KBM-7 (cell line): ENCODE results near the gene PHYKPL.

ENCODE experiments used
- DNase-seq: peaks from one replicate; pipeline ENCODE4 v3.0.0-alpha.2; 2015
- in situ Hi-C: fragments of 300-500 bp; cut with MboI; formaldehyde crosslinking; loops from 2 replicates; pipeline ENCODE4 v1.14.3; 2020; ENCODE audit warnings: low sequenced_read_pairs, low pct_unique_long_range_greater_than_20kb, mixed read lengths

PHYKPL gene

DNA sequence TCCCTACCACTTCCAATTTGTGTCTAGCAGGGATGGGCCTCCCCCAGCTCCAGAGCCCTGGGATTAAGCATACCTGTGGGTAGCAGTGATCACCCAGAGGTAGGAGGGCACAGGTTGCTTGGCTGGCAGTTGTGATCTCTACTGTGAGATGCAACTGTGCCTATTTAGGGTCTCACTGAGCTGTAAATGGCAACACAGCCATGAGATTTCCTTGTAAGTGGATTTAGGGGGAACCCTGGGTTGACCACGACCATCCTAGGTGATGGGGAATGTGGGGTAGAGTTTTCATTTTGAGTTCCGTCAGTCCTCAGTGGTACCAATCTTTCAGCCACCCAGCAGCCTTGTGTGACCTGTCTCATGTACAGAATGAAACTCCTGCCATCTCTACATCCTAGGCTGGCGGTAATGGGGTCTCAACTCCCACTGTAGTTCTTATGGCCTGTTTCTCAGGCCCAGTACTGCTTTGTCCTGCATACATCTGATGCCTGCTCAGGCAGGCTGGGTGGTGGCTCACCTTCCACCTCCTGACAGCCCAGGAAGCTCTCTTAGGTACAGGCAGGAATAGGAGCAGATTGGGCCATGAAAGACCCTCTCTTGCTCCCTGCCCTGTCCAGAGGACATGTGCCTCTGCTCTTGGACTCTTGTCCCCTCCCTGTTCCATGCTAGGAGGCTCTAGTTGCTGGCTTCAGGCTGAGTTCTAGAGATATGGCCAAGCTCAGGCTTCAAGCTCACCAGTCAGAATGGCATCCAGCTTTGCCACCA, 20.2 kb downstream of the PHYKPL start:
- no peak for DNase-seq
- in situ Hi-C loops, result no loop called here

DNA sequence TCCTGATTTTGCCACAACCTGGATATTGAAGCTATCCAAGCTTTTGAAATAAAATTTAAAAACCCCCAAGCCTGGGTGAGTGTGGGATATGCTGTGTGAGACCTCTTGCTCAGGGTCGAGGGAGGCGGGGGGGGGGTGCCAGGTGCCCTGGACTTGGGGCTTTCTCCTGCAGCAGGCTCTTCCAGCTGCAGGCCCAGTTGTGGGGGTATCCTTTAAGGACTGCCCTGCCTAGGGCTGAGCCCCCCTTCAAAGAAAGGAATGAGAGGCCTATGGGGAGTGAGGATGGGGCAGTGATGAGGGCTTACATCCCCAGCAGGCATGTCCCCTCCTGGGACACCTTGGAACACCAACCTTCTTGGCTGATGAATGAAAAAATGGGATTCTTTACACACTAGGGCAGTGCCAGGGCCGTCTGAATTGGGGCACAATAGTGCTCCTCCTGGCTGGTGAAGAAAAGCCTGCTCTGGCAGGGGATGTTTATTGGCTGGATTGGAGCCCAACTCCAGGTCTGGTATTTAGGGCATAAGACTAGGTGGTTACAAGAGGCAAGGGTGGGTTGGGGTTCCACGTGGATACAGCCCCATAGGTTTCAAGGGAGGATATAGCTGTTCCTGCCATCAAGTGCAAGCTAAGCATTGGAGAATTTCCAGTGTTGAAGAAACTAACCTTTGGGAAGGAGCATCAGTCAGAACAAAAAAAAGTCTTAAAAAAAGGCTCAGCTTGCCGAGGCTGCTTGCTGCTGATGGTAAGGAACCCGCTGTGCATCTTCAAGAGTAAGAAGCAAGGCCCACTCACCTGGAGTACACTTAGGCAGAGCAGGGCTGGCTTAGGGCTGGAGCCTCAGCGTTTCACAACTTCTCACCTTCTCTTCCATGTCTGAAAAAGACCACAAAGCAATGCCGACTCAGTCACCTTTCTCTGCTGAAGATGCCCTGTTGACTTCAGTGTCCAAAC, 21.2 kb downstream of the PHYKPL start:
- no peak for DNase-seq
- in situ Hi-C loops, result no loop called here

DNA sequence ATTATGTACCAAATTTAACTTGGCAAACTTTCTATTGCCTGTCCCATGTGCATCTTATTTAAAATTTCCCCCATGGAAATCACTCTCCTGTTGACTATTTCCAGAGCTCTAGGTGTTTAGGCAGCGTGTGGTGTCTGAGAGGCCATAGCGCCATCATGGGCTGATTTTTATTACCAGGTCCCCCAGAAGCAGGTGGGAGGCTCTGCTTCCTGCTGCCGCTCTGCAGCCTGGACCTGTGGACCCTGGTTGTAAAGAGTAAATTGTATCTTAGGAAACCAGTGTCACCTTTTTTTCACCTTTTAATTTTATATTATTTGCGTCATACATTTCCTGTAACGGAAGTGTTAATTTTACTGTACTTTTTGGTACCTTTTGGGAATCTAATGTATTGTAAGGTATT, 21.9 kb downstream of the PHYKPL start:
- in situ Hi-C loops, result no loop called here
- no peak for DNase-seq

DNA sequence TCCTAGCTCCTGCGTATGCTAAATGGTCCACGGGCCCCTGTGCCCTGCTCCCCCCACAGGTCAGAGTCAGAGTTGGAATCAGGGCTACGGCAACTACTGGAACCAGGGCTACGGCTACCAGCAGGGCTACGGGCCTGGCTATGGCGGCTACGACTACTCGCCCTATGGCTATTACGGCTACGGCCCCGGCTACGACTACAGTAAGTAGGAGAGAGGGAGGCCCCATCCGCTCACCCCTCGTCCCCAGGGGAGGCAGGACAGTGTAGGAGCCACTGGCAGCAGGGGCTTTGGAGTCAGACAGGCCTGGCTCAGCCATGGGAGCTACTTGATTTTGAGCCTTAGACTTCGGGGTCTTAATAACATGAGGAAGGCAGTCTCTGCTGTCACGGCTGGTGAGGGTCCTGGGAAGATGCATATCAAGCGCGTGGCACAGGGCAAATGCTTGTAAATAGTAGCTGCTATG, 22.5 kb downstream of the PHYKPL start:
- no peak for DNase-seq
- in situ Hi-C loops, result no loop called here

DNA sequence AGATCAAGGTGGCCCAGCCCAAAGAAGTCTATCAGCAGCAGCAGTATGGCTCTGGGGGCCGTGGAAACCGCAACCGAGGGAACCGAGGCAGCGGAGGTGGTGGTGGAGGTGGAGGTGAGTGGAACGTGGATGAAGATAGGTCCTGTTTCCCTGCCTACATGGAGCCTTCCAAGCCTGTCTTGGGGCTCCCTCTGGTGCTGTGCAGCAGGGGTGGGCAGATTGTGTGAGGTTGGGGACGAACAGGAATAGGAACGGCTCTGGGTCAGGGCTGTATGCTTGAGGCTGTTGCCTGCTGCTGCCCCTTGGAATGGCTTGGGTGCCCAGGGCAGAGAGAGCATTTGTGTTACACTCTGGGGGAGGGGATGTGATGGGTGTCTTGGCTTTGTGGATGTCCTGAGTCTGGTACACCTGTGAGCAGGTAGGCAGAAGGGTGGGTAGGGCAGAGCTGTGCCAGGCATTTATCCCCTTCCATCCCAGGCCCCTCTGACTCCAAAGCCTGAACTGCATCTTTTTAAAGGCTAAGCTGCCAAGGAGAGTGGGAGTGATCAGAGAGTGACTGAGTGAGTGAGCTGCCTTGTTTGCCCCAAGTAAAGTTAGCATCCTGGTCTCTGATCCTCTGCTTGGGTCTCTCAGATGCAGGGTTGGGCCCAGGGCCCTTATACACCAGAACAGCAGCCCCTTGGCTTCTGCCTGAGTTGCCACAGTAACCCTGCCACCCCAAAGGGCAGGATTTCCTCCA, 23.1 kb downstream of the PHYKPL start:
- DNase-seq, result no peak
- in situ Hi-C loops, result no loop called here

DNA sequence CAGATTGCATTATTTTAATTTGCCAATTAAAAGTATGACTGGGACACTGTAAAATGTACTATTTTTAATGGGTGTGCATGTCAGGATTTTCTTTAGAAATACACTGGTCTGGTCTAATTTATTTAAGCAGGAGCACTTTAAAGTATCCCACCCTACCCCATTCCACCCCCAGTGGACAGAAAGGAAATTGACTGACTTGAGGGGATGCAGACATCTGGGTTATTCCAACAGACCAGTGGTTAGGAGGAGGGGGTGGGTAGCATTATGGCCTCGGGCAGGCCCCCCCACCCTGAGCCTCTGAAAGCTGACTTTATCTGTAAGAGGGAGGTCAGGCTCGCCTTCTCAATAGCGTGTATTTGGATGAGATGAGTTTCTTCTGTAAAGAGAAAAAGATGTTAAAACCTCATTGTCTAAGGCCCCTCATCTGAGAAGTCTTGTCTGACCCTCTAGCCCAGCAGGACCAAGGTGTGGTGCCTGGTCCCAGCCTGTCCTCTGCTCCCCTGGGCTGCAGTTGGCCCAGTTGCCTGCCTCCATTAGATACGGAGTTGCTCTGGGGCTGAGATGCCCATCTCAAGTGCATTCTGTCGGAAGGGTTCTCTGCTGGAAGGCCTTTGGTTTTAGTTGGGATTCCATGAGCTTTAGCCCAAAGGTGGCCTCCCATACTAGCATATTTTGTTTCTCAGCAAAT, 23.9 kb downstream of the PHYKPL start:
- DNase-seq, result no peak
- in situ Hi-C loops, result no loop called here

DNA sequence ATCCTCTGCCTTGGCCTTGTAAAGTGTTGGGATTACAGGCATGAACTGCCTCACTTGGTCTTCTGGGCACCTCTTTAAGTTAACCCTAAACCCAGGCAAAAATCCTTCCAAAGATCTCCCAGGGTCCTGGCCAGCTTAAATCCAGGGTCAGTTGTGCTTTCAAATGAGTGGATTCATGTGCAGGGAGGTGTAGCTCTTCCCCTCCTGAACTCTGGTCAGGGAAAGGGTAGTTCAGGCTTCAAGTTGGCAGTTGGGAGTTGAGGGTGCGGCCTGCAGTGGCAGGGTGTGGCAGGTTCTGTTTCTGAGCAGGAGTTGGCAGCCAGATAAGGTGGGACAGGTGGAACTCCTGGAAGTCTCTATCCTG, 24.7 kb downstream of the PHYKPL start:
- in situ Hi-C loops, result no loop called here
- DNase-seq, result no peak

DNA sequence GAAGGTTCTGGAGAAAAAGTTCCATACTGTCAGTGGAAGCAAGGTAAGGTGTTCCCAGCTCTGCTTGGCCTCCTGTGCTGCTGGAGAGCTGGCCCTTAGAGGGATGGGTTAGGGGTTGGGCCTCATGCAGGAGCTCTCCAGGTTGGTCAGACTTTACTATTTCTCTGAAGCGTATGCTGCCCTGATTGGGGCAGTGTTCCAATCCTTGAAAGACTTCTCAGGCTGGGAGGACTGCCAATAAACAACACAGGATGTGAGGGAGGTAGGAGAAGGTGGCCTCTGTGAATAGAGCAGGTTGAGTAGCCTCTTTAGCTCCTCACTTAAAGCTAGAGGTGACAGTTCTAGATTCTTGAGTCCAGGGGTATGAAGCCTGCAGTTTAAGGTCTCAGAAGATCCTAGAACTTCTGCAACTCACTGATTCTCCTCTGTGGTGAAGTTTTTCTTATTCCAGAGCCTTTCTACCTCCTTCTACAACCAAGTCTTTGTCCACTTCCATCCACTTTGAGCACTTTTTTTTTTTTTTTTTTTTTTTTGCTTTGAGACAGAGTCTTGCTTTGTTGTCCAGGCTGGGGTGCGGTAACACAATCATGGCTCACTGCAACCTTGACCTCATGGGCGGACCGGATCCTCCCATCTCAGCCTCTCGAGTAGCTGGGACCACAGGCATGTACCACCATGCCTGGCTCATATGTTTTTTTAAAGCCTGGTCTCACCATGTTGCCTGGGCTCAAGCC, 25.3 kb downstream of the PHYKPL start:
- in situ Hi-C loops, result no loop called here
- no peak for DNase-seq

DNA sequence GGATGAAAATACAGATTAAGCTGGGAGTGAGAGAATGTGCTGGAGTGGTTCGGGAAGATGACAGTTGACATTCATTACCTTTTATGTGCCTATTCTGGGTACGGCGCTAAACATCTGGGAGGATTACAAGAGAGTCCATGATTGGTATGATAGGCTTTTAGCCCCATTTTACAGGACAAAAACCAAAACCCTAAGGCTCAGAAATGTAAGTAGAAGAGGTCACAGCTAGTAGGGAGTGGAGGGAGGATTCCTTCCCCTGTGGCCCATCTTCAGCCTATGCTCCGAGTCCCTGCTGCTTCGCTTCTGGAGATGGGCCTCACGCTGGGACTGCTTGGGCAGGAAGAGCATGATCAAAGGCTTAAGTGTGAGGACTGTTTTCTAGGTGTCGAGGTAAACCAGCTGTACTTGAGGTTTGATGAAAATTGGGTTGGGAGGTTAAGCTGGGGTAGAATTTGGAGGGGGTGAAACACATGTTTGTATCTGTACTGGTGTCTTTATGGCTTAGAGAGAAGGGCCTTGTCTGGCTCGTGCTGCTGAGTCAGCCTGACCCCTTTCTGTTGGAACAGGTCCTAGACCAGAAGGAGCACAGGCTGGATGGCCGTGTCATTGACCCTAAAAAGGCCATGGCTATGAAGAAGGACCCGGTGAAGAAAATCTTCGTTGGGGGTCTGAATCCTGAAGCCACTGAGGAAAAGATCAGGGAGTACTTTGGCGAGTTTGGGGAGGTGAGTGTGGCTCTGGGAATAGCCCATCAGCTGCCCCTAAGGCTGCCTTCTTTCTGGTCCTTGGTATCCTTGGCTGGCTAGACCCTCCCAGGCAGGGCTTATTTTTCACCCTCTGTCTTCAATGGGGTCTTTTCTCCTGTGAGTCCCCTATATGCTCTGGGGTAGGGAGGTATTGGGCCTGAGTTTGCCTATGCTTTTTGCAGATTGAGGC, 26.2 kb downstream of the PHYKPL start:
- in situ Hi-C loops, result no loop called here
- no peak for DNase-seq

DNA sequence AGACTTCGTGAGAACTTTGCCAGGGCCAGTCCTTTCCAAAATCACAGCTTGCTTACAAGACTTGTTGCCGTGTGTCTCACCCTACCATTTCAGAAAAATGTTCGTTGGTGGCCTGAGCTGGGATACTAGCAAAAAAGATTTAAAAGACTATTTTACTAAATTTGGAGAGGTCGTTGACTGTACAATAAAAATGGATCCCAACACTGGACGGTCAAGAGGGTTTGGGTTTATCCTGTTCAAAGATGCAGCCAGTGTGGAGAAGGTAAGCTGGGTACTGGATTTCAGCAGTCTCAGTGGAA, 26.9 kb downstream of the PHYKPL start:
- DNase-seq, result no peak
- in situ Hi-C loops, result no loop called here

DNA sequence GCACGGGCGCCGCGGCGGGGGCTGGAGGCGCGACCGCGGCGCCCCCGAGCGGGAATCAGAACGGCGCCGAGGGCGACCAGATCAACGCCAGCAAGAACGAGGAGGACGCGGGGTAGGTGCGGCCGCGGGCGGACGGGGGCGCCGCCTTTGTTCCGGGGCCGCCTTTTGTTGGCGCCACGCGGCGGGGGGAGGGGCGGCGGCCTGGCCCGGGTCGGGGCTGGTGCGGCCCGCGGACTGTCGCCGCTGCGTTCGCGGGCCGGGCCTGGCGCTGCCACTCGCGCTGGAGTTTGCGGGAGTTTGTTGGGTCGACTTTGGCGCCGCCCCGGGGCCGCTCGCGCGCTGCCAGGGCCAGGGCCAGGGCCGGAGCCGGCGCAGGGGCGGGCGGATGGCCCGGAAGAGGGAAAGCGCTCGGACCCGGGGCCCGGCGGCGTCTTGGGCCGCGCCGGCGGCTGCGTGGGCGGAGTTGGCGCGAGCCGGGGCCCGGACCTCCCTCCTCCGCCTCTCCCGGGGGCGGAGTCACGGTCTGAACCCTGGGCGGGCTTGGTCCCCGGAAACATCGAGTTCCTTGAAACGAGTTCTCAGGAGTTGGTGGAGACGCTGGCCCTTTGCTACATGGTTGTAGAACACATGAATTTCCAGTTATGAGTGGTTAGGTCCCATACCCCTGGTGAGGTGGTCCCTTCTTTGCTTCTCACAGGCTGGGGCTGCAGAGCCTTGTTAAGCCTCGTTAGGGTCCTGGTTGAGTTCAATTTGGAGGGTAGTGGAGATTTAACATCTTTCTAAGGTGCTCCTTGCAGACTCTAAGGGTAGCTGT, 27.5 kb downstream of the PHYKPL start:
- in situ Hi-C loops, result no loop called here
- peak; percentile 67 for DNase-seq

DNA sequence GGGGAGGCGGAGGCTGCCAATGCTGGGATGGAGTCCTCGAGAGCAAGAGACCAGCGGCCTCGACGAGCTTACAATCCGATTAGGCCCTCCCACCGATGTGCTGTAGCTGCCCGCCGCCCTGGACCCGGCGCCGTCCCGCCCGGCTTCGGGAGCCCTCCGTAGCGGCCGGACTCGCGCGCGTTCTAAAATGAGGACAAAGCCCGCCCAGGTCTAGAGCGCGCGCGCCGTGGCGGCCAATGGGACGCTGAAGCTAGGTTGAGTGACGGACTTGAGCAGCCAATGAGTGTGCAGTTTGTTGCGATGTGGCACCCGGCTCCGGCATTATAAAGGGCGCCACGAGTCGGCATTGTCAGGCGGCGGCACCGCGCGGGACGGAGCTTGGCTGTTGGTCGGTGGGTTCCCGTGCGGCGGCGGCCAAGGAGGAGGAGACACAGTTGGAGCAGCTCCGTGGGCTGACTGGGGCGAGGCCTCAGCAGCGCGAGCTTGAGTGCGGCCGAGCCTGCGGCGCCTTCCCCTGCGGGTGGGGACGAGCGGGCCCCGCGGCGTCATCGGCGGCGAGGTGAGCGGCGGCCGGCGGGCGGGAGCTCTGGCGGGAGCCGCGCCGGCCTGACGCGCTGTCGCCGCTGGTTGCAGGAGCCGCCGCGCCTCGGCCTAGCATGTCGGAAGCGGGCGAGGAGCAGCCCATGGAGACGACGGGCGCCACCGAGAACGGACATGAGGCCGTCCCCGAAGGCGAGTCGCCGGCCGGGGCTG, 28.2 kb downstream of the PHYKPL start, which contains the start of gene HNRNPAB:
Gene HNRNPAB (plus strand): TSS at position 352 of the 753 bp plus-strand sequence. CDS start 305 bp downstream, at position 657.
- peak; percentile 96 for DNase-seq
- in situ Hi-C loops, result no loop called here

DNA sequence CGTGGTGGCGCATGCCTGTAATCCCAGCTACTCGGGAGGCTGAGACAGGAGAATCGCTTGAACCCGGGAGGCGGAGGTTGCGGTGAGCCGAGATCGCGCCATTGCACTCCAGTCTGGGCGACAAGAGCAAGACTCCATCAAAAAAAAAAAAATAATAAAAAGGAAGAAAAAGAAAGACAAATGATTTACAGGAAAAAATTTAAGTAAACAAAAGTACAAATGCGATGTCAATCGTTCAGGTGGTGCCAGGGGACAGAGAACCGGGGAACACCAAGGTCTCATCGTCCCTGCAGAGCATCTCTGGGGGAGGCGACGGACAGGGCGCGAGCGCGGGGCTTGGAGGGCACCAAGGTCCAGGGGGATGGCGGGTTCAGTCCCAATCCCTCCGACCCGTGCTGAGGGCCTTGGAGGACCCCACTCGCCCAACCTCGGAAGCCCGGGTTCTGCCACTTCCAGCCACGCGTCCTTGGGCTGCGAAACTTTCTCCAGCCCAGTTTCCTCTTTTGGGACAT, 28.9 kb downstream of the PHYKPL start:
- in situ Hi-C loops, result no loop called here
- no peak for DNase-seq

DNA sequence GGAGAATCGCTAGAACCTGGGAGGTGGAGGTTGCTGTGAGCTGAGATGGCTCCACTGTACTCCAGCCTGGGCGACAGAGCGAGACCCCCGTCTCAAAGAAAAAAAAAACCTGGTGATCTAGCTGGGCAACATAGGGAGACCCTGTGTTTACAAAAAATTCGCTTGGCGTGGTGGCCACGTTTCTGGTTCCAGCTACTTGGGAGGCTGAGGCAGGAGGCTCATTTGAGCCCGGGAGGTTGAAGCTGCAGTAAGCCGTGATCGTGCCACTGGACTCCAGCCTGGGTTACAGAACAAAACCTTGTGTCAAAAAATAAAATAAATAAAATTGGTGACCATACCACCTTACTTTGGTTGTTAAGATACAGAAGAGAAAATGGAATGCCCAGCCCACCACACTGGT, 30.1 kb downstream of the PHYKPL start:
- in situ Hi-C loops, result no loop called here
- DNase-seq, result no peak

DNA sequence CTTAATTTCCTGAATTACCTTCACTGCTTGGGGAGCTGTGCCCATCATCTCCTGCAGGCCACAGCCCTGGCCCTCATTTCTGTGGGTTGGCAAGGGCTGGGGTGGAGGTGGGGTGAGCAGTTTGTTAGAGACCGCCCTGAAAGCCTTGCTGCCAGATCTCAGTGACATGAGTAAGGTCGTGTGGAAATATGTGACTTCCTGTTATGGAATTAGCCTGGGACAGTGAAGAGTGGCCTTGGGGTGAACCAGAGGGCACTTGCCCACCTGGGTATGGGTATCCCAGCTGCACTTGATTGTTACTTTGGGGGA, 30.7 kb downstream of the PHYKPL start:
- in situ Hi-C loops, result no loop called here
- DNase-seq, result peak; percentile 59
